CD1c-positive myeloid dendritic cell (primary cell): ENCODE data around the gene SLC13A5.
A peak's percentile ranks its signal among the peaks of the same experiment; 100 is the strongest.
"Not testable (repeated sequence)": the region's sequence is repeated elsewhere in the genome, so short reads cannot be mapped to it uniquely, and the experiment has no call there.

Experiments
- DNase-seq: peaks from one replicate; pipeline ENCODE4 v3.0.0-alpha.2; 2016; ENCODE audit errors: extremely low spot score

SLC13A5 gene

GRCh38 chr17:6661464-6661848, 51.7 kb downstream of the SLC13A5 start:
- peak; percentile 23 for DNase-seq

GRCh38 chr17:6660805-6661463, 52.2 kb downstream of the SLC13A5 start:
- peak; percentile 93 for DNase-seq

GRCh38 chr17:6660101-6660500, 53.1 kb downstream of the SLC13A5 start:
- DNase-seq, result peak; percentile 71

GRCh38 chr17:6658411-6658810, 54.8 kb downstream of the SLC13A5 start:
- DNase-seq, result not testable (repeated sequence)

DNA sequence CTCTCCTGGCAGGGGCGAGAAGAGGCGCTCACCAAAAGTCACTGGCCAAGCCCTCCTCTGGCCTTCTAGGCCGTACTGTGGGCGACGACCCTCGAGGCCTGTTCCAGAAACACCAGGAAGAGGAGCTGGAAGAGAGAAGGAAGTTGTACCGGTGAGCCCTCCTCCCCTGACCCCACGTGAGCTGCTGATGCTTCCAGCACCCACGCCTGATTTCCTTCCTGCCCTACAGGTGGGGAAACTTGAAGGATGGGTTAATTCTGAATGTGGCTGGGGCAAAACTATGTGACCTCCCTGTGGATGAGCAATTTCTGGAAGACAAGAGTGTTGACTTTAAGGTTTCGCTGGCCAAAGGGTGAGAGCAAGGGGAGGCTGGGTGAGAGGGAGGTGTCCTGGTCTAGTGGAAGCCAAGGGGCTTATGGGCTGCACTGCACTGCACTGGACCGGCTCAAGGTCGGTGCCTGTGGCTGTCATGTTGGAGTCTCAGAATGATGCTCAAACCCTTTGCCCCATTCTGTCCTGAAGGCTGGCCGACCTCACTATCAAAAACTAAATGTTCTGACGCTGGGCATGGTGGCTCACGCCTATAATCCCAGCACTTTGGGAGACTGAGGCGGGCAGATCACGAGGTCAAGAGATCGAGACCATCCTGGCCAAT, 55.4 kb downstream of the SLC13A5 start:
- no peak for DNase-seq

DNA sequence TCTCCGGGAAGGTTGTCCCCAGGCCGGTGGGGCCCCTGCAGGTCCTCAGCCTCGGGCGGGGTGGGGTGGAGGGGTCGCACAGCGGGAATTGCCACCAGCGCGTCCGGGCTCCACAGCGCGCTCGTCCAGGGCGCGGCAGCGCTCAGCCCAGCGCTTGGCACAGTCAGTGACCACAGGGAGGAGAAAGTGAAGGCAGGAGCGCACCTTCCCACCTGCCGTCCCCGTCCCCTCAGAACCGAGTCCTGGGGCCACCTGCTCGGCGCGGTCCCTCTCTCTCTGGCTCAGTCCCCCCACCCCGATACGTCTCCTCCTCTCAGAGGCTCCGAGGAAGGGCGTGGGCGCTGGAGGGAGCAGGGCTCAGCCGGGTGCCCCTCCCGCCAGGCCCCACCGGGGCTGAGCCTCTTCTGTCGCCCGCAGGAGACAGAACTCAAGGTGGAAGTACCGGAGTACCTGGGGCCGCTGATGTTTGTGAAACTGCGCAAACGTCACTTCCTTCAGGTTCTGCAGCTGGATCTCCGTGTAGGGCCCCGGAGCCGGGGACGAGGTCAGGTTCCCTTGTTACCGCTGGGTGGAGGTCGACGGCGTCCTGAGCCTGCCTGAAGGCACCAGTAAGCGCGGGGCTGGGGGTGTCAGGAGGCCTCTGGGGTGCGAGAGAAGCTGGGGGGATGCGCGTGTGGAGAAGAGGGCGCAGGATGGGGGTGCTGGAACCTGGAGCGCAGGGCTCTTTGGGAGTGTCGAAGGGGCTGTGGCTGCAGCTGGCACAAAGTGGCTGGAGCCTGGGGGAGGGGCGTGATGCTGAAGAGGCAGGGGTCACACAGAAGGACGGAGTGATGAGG, 56.2 kb downstream of the SLC13A5 start:
- peak; percentile 39 for DNase-seq

- not testable (repeated sequence) for DNase-seq
Observed at GRCh38 chr17:6655732-6656361, 57.3 kb downstream of the SLC13A5 start.

- peak; percentile 26 for DNase-seq
Observed at GRCh38 chr17:6654841-6655731, 58.1 kb downstream of the SLC13A5 start.

DNA sequence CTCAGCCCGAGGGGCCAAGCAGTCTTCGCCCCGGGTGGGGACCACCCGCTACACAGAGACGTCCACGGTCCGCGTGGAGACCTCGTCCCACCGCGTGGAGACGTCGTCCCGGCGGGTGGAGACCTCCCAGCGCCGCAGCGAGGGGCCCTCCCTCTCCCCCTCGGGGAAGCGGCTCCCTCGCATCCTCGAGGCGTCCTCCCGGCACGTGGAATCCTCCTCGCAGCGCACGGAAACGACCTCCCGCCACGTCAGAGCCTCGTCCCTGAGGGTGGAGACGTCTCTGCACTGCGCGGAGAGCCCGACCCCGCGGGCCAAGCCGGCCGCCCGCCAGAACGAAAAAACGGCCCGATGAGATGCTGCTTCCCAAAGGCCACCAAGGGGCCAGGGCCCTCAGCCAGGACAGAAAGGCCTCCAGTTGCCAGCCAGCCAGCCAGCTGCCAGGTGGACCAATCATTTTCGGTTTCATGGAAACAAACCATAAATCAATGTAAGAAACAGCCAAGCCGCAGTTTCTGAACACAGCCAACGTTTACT, 61.2 kb downstream of the SLC13A5 start:
- DNase-seq, result peak; percentile 29

- DNase-seq, result peak; percentile 98
Observed at GRCh38 chr17:6651354-6651918, 61.7 kb downstream of the SLC13A5 start, which contains the start of the genes C17orf100 and MED31. Gene C17orf100, plus strand, starts transcription at chr17:6651762. Its CDS starts 152 bp downstream, at chr17:6651914. Gene MED31, minus strand, starts transcription at chr17:6651605. Its CDS starts 77 bp downstream, at chr17:6651528.

GRCh38 chr17:6648181-6648580, 65.0 kb downstream of the SLC13A5 start:
- no peak for DNase-seq

DNA sequence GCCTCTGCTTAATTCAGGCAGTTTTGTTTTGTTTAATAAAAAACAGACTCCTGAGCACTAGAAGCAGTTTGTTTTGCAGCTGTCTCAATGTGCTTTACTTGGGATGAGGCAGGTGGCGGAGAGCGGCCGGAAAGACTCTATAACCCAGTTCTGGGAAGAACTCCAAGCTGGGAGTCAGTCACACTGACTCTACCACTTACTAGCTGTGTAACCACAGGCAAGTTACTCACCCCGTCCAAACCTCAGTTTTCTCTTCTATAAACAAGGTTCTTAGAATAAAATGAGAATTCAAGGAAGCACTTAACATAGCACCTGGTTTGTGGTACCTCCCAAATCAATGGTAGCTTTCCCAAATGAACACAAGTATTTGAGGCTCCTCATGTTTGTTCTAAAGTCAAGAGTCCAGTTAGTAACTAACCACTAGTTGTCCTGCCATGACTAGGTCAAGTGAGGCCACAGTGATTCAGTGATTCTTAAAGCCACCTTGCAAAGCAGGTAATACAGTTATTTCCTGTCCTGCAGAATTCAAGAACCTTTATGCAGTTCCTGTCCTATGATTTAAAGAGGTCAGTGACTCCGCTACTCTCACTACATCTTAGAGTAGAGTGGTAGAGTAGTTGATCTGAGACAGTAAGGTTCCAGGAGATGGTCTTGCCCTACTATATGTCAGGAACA, 69.6 kb downstream of the SLC13A5 start:
- DNase-seq, result no peak

GRCh38 chr17:6642592-6642991, 70.6 kb downstream of the SLC13A5 start:
- no peak for DNase-seq

DNA sequence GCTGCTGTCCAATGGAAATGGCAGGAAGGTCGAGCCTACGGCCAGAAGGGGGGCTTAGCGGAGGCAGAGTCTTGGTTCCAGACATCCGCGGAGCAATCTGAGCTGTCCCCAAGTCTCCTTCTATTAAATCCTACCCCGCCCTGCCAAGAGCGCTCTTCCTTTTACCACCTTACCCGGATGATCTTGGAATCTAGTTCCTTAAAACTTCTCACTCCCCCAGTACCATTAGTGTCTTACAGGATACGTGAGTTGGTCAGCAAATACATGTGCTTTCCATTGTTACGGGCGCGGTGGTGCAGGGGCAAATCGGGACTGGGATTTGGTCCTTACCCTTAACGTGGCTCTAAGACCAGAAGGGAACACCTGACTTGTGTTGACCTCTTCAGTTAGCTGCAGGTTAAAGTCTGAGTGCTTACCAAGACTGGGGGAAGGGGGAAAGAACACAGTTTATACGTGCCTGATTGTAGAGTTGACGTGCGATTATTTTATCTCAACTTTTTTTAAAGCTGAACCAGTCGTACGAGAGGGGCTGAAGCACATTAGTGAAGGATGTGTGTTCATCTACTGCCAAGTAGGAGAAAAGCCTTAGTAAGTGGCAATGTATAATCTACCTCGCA, 71.8 kb downstream of the SLC13A5 start:
- DNase-seq, result peak; percentile 54

DNA sequence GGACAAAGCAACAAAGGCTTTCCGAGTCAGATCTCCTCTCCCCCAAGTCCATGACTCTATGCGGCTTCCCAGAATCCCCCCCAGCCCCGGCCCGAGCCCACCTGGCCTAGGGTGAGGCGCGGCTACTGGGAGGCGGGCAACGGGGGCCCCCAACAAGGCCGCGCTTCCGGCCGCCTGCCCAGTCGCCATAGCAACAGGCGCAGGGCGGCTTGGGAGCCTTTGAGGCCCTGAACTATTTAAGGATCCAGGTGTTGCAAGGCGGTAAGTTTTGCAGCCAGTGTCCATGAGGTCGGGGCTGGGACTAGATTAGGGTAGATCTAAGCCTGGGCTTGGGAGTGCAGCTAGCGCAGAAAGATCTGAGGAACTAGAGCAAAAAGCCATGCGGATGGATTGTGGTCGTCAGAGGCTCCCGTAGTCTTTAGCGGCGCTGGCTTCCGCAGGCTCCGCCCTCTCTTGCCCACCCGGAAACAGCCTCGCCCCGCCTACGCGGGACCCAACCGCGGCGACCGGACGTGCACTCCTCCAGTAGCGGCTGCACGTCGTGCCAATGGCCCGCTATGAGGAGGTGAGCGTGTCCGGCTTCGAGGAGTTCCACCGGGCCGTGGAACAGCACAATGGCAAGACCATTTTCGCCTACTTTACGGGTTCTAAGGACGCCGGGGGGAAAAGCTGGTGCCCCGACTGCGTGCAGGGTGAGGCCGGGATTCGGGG, 72.5 kb downstream of the SLC13A5 start, which contains the start of the genes KIAA0753 and TXNDC17:
TSS of gene KIAA0753 (minus strand) at position 176 of the 711 bp plus-strand sequence. CDS start 5,608 bp downstream, outside the sequence.
TSS of gene TXNDC17 (plus strand) at position 525 of the 711 bp plus-strand sequence. CDS start at position 548, 23 bp downstream.
- DNase-seq, result peak; percentile 96

DNA sequence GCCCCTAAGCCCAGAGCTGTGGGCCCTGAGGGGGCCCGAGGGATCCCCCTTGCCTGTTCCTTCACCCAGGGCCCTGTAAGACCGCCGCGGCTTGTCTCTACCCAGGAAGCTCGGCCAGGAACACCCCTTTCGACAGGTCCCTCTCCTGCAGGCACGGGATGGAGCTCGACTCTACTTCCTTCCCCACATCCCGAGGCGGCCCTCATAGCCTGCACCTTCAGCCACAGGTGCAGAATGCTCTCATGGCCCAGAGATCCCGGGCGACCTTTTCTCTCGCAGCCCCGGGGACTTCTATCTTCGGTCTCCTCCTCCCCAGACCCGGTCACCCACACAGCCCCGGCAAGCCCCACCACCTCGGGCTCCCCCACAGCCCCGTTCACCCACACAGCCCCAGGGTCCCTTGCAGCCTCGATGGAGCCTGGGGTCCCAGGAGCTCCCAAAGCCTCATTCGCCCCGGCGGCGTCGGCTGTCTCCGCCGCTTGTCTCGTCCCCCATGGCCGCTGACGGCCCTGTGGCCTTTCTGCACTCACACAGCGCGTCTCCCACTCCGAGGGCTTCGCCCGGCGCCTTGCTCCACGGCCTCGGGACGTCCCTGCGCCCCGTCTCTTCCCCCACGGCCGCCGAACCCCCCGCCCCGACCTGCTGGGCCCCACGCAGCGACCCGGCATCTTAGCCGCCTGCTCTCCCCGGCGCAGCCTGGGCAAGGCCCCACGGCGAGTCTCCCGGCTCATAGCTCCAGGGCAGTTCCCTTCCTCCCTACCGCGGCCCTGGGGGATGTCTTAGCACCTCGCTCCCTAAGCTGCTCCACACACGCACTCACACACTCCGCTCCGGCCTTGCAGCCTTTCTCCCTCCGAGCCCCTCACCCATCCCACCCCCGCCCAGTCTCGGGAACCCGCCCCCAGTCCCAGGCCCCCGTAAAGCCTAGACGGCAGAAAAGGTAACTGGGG, 73.3 kb downstream of the SLC13A5 start:
- peak; percentile 59 for DNase-seq

- no peak for DNase-seq
Observed at GRCh38 chr17:6639014-6639585, 74.1 kb downstream of the SLC13A5 start.
